K562 (cell line): ENCODE measurements around the gene LIF. TPM values are rescaled to one million over a fixed set of nuclear protein-coding genes. Genes with fewer than 3 reads are reported as not detected.

ENCODE experiments used
- ATAC-seq: fragments of 200-7000 bp; cut with Tn5 transposase; 3 replicates; pipeline ENCODE4 v1.9.1; 2020; ENCODE audit warnings: moderate library complexity
- BruUV-seq: library from RNA; stranded (reverse); fragments of 400-500 nt; replicated peaks from 2 replicates; lab custom pipeline; 2021; lab: Mats Ljungman, UMichigan
- CTCF ChIA-PET: fragments of 300-600 bp; formaldehyde crosslinking; extraction: SDS; loops from one replicate; lab custom pipeline; 2021; ENCODE audit warnings: low intra/inter-chr PET ratio; lab: Yijun Ruan, JAX
- POLR2A ChIA-PET: fragments of 300-600, 350-650 bp; sonication (Branson Sonifier 250); formaldehyde crosslinking; extraction: SDS; loops from one replicate; lab custom pipeline; 2021; ENCODE audit warnings: antibody characterized with exemption, inconsistent platforms; lab: Yijun Ruan, JAX
- DNase-seq, 4 experiments: peaks; one replicate each; pipeline versions ENCODE4 v3.0.0 to v3.0.0-alpha.2; 2011 to 2018; ENCODE audit warnings: low spot score in 3 of 4, mixed read lengths in 3 of 4; ENCODE audit errors: extremely low read depth in 1 of 4
- FAIRE-seq: peaks from 2 replicates; lab custom pipeline; 2011; peaks lifted over from hg19 to GRCh38; lab: Jason Lieb, UNC
- H2AFZ ChIP-seq: 2 replicates; pipeline ENCODE4 v1.6.0; 2011; ENCODE audit warnings: low read depth, low read length, control low read depth, inconsistent platforms
- H3K27ac ChIP-seq: fragments of 200-600 bp; 3 replicates; pipeline ENCODE4 v1.8.0; 2011; ENCODE audit warnings: low read depth, mild to moderate bottlenecking, control low read depth, inconsistent platforms, low read length, moderate library complexity, mixed read lengths; ENCODE audit errors: extremely low read depth
- H3K27me3 ChIP-seq, 2 experiments: fragments of 300-600 bp in 1 of 2; 2 replicates in 1 of 2; 3 replicates in 1 of 2; pipeline versions ENCODE4 v1.6.0 to v1.8.0; 2011; ENCODE audit warnings: inconsistent platforms in 2 of 2, low read length in 2 of 2, mild to moderate bottlenecking in 1 of 2, mixed read lengths in 1 of 2, moderate library complexity in 1 of 2; ENCODE audit not compliant: control insufficient read depth in 2 of 2, insufficient read depth in 2 of 2
- H3K36me3 ChIP-seq: fragments of 300-600 bp; 3 replicates; pipeline ENCODE4 v1.8.0; 2011; ENCODE audit warnings: mild to moderate bottlenecking, low read length, inconsistent platforms; ENCODE audit not compliant: control insufficient read depth, insufficient read depth
- H3K4me1 ChIP-seq, 2 experiments: fragments of 200-600 bp in 1 of 2; replicated peaks in 1 of 2; 2 replicates in 1 of 2; 3 replicates in 1 of 2; pipeline versions ENCODE4 v1.5.1 to v1.8.0; 2011; ENCODE audit warnings: inconsistent platforms in 2 of 2, low read length in 2 of 2, mild to moderate bottlenecking in 1 of 2, mixed read lengths in 1 of 2, moderate library complexity in 1 of 2; ENCODE audit not compliant: control insufficient read depth in 2 of 2, insufficient read depth in 2 of 2
- H3K4me2 ChIP-seq: 2 replicates; pipeline ENCODE4 v1.6.1; 2011; ENCODE audit warnings: low read length, control low read depth, inconsistent platforms, mixed read lengths; ENCODE audit not compliant: insufficient read depth
- H3K4me3 ChIP-seq: fragments of 200-600 bp; sonication (generic), shearing (Covaris generic); 2 replicates; pipeline ENCODE4 v1.5.1; 2016; ENCODE audit warnings: control low read depth, inconsistent platforms
- H3K79me2 ChIP-seq: fragments of 200-600 bp; 3 replicates; pipeline ENCODE4 v1.8.0; 2011; ENCODE audit warnings: low read length, inconsistent platforms; ENCODE audit not compliant: control insufficient read depth, insufficient read depth
- H3K9ac ChIP-seq, 2 experiments: 2 replicates each; pipeline versions ENCODE4 v1.6.0 to v1.6.1; 2011; ENCODE audit warnings: low read depth in 2 of 2, low read length in 2 of 2, control low read depth in 1 of 2, inconsistent platforms in 1 of 2, mild to moderate bottlenecking in 1 of 2, mixed read lengths in 1 of 2; ENCODE audit not compliant: insufficient read depth in 1 of 2
- H3K9me1 ChIP-seq: one replicate; pipeline ENCODE4 v1.6.0; 2011; ENCODE audit warnings: inconsistent platforms, mild to moderate bottlenecking, low read length, moderate library complexity; ENCODE audit not compliant: control insufficient read depth, insufficient read depth
- H3K9me3 ChIP-seq: replicated peaks from 2 replicates; pipeline ENCODE4 v1.5.1; 2011; ENCODE audit warnings: low read depth, low read length, inconsistent platforms; ENCODE audit not compliant: control insufficient read depth, insufficient read depth
- H4K20me1 ChIP-seq: replicated peaks from 2 replicates; pipeline ENCODE4 v1.6.1; 2011; ENCODE audit warnings: low read length, inconsistent platforms, mixed read lengths; ENCODE audit not compliant: control insufficient read depth, insufficient read depth
- ARID3A ChIP-seq: IDR thresholded peaks from 2 replicates; pipeline ENCODE4 v1.6.1; 2012; ENCODE audit warnings: low read depth, low read length, improper control_type of control experiment, borderline replicate concordance
- ESRRB ChIP-seq: fragments of 250-450 bp; sonication (Bioruptor Pico); IDR thresholded peaks from 2 replicates; pipeline ENCODE4 v1.5.0; 2020; ENCODE audit warnings: mild to moderate bottlenecking, moderate library complexity, borderline replicate concordance
- GATAD2A ChIP-seq: fragments of 450-650 bp; IDR thresholded peaks from 2 replicates; pipeline ENCODE4 v1.6.1; 2017
- LCOR ChIP-seq: sonication (generic); formaldehyde crosslinking; IDR thresholded peaks from 2 replicates; pipeline ENCODE4 v1.8.0; 2022; ENCODE audit warnings: mild to moderate bottlenecking, missing genetic modification reagents
- PREB ChIP-seq: sonication (generic); formaldehyde crosslinking; IDR thresholded peaks from 2 replicates; pipeline ENCODE4 v1.8.1; 2023; ENCODE audit warnings: mild to moderate bottlenecking, missing genetic modification reagents
- RREB1 ChIP-seq: fragments of 250-450 bp; sonication (Bioruptor Pico); IDR thresholded peaks from 2 replicates; pipeline ENCODE4 v1.4.0; 2020
- ZNF134 ChIP-seq: fragments of 250-450 bp; sonication (Bioruptor Pico); conservative IDR thresholded peaks from 2 replicates; pipeline ENCODE4 v1.4.0; 2020
- ZNF175 ChIP-seq: fragments of 200-800 bp; sonication (Bioruptor generic); IDR thresholded peaks from 2 replicates; pipeline ENCODE4 v1.6.1; 2016; ENCODE audit warnings: low read depth, mild to moderate bottlenecking, missing genetic modification characterization, missing compliant biosample characterization
- WGBS: fragments of 100-300 bp; shearing (Covaris generic); methylation state at CpG from one replicate; pipeline ENCODE4 v1.1.6; 2016; ENCODE audit warnings: low coverage, mixed read lengths; ENCODE audit not compliant: insufficient coverage; ENCODE audit errors: missing lambda C conversion rate; 5-methylcytosine and 5-hydroxymethylcytosine counted together
- in situ Hi-C: fragments of 300-500 bp; cut with MboI; formaldehyde crosslinking; loops from 4 replicates; pipeline ENCODE4 v1.15.0; 2018; ENCODE audit warnings: inconsistent platforms, mixed read lengths
- intact Hi-C: fragments of 100-400 bp; cut with micrococcal nuclease; formaldehyde crosslinking; loops from 2 replicates; pipeline ENCODE4 v1.14.2; 2022
- polyA plus RNA-seq, 8 experiments: library from polyadenylated mRNA; depleted of rRNA in 4 of 8; stranded (reverse) in 5 of 8; unstranded in 3 of 8; fragments of >200 nt; fragmentation: Nextera tagmentation in 2 of 8; fragmentation: Illumina TruSeq in 1 of 8; extraction: Ambion mirVana in 2 of 8; extraction: Trizol in 1 of 8; gene quantifications; 2 replicates each; pipeline versions ENCODE4 v1.2.1 to v1.2.3, GENCODE V29; 2011 to 2014; ENCODE audit warnings: inconsistent platforms in 1 of 8, missing spikeins in 1 of 8
- total RNA-seq, 7 experiments: library from RNA; depleted of rRNA in 6 of 7; stranded (reverse); fragments of >200 nt in 6 of 7; fragmentation: Illumina TruSeq in 2 of 7; extraction: Trizol in 2 of 7; gene quantifications; 2 replicates each; pipeline versions ENCODE4 v1.2.1 to v1.2.3, GENCODE V29; 2011 to 2021; ENCODE audit warnings: low replicate concordance in 1 of 7
- TF ChIP-seq, protein P1 (sequence below): sonication (generic); formaldehyde crosslinking; IDR thresholded peaks from 2 replicates; pipeline ENCODE4 v1.8.0; 2023; ENCODE audit warnings: mild to moderate bottlenecking, missing genetic modification reagents

The LIF gene
- total and polyA plus RNA-seq, 9 of the 15 experiments (the other 6 are each of a cell fraction or from before 2014, with no cell fraction given) = 0.05 to 0.39 (median 0.18) TPM; not detected in 3

DNA sequence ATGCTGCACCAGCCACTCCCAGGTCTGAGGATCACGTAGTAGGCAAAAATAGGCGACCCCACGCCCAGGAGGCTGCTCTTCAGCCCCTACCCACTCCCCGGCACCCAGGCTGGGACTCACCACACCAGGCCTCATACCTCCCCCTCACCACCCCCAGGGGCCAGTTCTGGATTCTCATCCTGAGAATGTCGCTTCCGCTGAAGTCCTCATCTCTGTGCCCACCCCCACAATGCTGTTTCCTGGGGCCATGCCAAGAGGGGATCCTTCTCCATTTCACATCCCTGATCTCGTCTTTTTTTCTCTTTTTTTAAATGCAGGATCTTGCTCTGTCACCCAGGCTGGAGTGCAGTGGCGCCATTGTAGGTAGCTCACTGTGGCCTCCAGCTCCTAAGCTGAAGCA lies 21.8 kb upstream of the LIF start:
- no peak overlapping the region for H3K4me3 ChIP-seq
- no peaks in the 10 kb centered on the region for H3K9me3 ChIP-seq
- H2AFZ ChIP-seq = no peak overlapping the region
- FAIRE-seq = no peak
- no peak overlapping the region for H3K4me2 ChIP-seq
- no peak overlapping the region for H3K27ac ChIP-seq
- H4K20me1 ChIP-seq = no peaks in the 10 kb centered on the region; the same call in 1 of the 2 replicates
- peaks cover 0 to 48% of the 10 kb centered on the region in 2 experiments; a peak in 4 of 5 replicates for H3K4me1 ChIP-seq
- in situ Hi-C loops = loop anchor here (5.0 kb wide), 1 partner anchor 124 kb away; no protein-coding TSS in a partner anchor
- ChIA-PET CTCF (no interaction called here), POLR2A (interaction anchor here (0.9 kb wide), 1 partner anchor 55 kb away, joined by 4 read pairs; no protein-coding TSS in a partner anchor)
- ATAC-seq = no peak
- H3K9me1 ChIP-seq = no peaks in the 10 kb centered on the region
- H3K79me2 ChIP-seq = no peaks in the 10 kb centered on the region
- H3K9ac ChIP-seq = no peak overlapping the region; a peak in 1 of 4 replicates
- no peak for DNase-seq
- 78% methylated on average over 5 of the region's 8 CpGs for WGBS
- no peaks in the 10 kb centered on the region for H3K36me3 ChIP-seq
- BruUV-seq = no TSS peak
- intact Hi-C loops = no loop called here
- H3K27me3 ChIP-seq = no peaks in the 10 kb centered on the region
- TF ChIP-seq, protein P1, sequence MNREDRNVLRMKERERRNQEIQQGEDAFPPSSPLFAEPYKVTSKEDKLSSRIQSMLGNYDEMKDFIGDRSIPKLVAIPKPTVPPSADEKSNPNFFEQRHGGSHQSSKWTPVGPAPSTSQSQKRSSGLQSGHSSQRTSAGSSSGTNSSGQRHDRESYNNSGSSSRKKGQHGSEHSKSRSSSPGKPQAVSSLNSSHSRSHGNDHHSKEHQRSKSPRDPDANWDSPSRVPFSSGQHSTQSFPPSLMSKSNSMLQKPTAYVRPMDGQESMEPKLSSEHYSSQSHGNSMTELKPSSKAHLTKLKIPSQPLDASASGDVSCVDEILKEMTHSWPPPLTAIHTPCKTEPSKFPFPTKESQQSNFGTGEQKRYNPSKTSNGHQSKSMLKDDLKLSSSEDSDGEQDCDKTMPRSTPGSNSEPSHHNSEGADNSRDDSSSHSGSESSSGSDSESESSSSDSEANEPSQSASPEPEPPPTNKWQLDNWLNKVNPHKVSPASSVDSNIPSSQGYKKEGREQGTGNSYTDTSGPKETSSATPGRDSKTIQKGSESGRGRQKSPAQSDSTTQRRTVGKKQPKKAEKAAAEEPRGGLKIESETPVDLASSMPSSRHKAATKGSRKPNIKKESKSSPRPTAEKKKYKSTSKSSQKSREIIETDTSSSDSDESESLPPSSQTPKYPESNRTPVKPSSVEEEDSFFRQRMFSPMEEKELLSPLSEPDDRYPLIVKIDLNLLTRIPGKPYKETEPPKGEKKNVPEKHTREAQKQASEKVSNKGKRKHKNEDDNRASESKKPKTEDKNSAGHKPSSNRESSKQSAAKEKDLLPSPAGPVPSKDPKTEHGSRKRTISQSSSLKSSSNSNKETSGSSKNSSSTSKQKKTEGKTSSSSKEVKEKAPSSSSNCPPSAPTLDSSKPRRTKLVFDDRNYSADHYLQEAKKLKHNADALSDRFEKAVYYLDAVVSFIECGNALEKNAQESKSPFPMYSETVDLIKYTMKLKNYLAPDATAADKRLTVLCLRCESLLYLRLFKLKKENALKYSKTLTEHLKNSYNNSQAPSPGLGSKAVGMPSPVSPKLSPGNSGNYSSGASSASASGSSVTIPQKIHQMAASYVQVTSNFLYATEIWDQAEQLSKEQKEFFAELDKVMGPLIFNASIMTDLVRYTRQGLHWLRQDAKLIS = no peak
- TF ChIP-seq ZNF175 (CRISPR knock-in tag) (no peak), ESRRB (no peak), ARID3A (no peak), ZNF134 (CRISPR knock-in tag) (no peak), RREB1 (CRISPR knock-in tag) (no peak), GATAD2A (no peak), PREB (CRISPR knock-in tag) (no peak), LCOR (no peak)
